Measurements from ENCODE around the gene ANGPTL2.

ANGPTL2 gene

DNA sequence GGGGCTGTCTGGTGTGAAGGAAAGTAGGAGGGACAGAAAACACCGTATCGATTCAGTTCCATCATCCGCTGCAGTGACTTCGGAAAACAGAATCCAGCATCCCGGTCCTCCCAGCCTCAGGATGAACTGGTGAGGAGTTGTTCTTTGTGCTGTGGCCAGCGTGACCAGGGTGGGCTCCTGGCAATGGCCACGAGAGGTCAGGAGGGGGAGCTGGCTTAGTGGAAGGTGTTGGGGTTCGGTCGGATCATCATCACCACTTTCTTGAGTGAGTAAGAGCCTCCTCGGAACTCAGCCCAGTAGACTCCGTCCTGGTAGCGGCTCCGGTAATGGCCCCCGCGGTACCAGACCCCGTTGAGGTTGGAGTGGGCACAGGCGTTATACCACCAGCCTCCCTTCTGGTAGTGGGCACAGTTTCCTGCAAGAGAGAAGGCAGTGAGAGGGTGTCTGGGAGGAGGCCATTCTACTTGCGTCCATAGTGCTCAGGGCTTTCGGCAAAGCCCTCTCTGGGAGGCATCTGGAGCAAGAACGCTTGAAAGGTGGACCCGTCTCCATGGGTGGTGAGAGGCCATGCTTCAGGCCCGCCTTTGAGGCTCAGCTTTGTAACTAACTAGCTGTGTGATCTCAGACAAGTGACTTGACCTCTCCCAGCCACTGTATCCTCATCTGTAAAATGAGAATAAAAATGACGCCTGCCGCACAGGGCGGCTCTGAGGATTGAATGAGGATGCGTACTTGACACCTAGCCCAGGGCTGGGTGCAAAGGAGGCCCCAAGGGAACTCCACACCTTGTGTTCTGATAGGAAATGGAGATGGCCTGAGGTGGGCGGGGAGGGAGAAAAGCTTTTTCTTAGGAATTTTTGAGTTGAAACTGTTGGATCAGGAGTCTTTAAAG is 33.5 kb downstream of the ANGPTL2 start:
- Histone ChIP-seq H3K36me3 (ENCODE audit: control insufficient read depth in 1 of 2, insufficient read depth in 2 of 2, low read length in 2 of 2) (peaks cover 31 to 56% of the 10 kb centered on the region in 2 donors), H3K27me3 (ENCODE audit: low read depth, low read length) (no peaks in the 10 kb centered on the region), H3K9me3 (ENCODE audit: control insufficient read depth in 1 of 2, low read length in 2 of 2) (no peaks in the 10 kb centered on the region), H3K27ac (ENCODE audit: low read length) (no peak overlapping the region), H3K4me3 (ENCODE audit: low read depth in 1 of 2, low read length in 2 of 2) (no peak overlapping the region), H3K4me1 (ENCODE audit: control insufficient read depth in 1 of 2, insufficient read depth in 2 of 2, low read length in 2 of 2) (peaks cover 0 to 10% of the 10 kb centered on the region in 2 donors)

DNA sequence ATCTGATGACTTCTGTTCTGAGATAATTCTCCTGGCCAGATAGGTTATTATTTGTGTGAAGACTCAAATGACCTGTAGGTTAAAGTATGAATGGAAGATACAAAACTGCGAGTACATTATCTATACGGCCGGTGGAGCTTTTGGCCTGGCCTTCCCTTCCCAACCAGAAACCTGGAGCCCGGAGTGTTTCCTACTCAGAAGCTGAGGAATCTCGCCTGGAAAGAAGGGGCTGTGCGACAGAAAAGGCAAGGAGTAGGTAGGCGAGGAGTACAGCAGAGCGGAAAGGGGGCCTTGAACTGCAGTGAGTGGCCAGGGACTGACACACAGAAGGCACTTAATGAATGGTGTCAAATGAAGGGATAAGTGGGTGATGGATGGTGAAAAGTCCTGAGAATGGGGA is 34.6 kb downstream of the ANGPTL2 start:
- H3K36me3 ChIP-seq (ENCODE audit: control insufficient read depth in 1 of 2, insufficient read depth in 2 of 2, low read length in 2 of 2), result peaks cover 24 to 46% of the 10 kb centered on the region in 2 donors
- no peaks in the 10 kb centered on the region for H3K27me3 ChIP-seq (ENCODE audit: low read depth, low read length)
- peaks cover 0 to 10% of the 10 kb centered on the region in 2 donors for H3K4me1 ChIP-seq (ENCODE audit: control insufficient read depth in 1 of 2, insufficient read depth in 2 of 2, low read length in 2 of 2)
- no peaks in the 10 kb centered on the region for H3K9me3 ChIP-seq (ENCODE audit: control insufficient read depth in 1 of 2, low read length in 2 of 2)
- no peak overlapping the region for H3K4me3 ChIP-seq (ENCODE audit: low read depth in 1 of 2, low read length in 2 of 2)
- H3K27ac ChIP-seq (ENCODE audit: low read length), result no peak overlapping the region

DNA sequence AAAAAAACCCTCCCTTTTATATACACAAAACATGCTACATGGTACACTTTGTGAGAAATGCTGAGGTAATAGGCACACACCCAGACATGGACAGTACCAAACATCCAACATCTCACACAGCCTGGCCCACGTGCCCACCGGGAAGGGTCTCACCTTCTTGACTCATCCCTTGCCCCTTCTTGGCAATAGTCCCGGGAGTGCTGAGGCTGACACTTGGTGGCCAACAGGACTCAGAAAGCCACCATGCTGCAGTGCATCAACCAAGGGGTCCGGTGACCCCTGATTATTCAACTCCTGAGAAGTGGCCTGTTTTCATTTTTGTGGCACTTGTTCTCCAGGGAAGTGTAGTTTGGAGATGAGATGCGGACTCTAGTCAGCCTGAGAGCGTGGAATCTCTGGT is 35.0 kb downstream of the ANGPTL2 start:
- H3K4me3 ChIP-seq (ENCODE audit: low read depth in 1 of 2, low read length in 2 of 2), result no peak overlapping the region
- H3K27ac ChIP-seq (ENCODE audit: low read length), result no peak overlapping the region
- peaks cover 0 to 10% of the 10 kb centered on the region in 2 donors for H3K4me1 ChIP-seq (ENCODE audit: control insufficient read depth in 1 of 2, insufficient read depth in 2 of 2, low read length in 2 of 2)
- H3K27me3 ChIP-seq (ENCODE audit: low read depth, low read length), result no peaks in the 10 kb centered on the region
- peaks cover 21 to 43% of the 10 kb centered on the region in 2 donors for H3K36me3 ChIP-seq (ENCODE audit: control insufficient read depth in 1 of 2, insufficient read depth in 2 of 2, low read length in 2 of 2)
- no peaks in the 10 kb centered on the region for H3K9me3 ChIP-seq (ENCODE audit: control insufficient read depth in 1 of 2, low read length in 2 of 2)

DNA sequence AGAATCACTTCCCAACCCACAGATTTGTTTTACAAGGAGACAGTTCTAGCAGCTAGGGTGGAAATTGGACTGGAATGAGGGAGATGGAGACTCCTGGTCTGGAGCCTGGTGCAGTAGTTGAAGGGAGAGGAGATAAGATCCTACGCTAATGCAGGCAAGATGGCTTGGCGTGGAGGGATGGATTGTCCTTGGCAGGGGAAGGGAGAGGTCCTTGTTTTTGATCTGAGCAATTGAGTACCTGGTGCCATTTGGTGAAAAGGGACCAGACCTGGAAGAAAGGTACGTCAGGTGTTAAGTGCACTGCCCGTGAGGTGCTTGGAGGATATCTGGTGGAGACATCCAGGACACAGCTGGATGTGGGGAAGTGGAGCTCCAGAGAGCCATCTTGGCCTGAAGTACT is 35.7 kb downstream of the ANGPTL2 start:
- Histone ChIP-seq H3K36me3 (ENCODE audit: control insufficient read depth in 1 of 2, insufficient read depth in 2 of 2, low read length in 2 of 2) (peaks cover 21 to 38% of the 10 kb centered on the region in 2 donors), H3K4me3 (ENCODE audit: low read depth in 1 of 2, low read length in 2 of 2) (no peak overlapping the region), H3K9me3 (ENCODE audit: control insufficient read depth in 1 of 2, low read length in 2 of 2) (no peaks in the 10 kb centered on the region), H3K27ac (ENCODE audit: low read length) (no peak overlapping the region), H3K4me1 (ENCODE audit: control insufficient read depth in 1 of 2, insufficient read depth in 2 of 2, low read length in 2 of 2) (peaks cover 0 to 10% of the 10 kb centered on the region in 2 donors), H3K27me3 (ENCODE audit: low read depth, low read length) (no peaks in the 10 kb centered on the region)

DNA sequence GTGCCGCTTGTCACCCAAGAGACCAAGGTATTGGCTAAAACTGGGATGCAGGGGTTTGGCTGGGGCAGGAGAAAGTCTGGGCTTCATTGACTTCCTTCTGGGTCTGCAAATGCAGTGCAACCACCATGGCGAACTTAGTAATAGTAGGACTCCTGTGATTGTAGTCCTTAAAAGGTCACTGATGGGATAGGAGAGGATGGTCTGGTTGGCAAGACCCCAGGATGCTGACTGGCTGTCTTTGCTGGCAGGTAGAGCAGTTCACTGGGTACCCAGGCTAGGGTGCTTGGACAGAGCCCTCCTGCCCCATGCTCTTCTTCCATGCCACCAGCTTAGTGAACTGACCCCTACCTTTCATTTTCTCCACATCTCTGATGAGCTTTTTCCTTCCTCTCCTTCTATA is 37.2 kb downstream of the ANGPTL2 start:
- Histone ChIP-seq H3K4me3 (ENCODE audit: low read depth in 1 of 2, low read length in 2 of 2) (no peak overlapping the region), H3K9me3 (ENCODE audit: control insufficient read depth in 1 of 2, low read length in 2 of 2) (no peaks in the 10 kb centered on the region), H3K36me3 (ENCODE audit: control insufficient read depth in 1 of 2, insufficient read depth in 2 of 2, low read length in 2 of 2) (peaks cover 13 to 28% of the 10 kb centered on the region in 2 donors), H3K4me1 (ENCODE audit: control insufficient read depth in 1 of 2, insufficient read depth in 2 of 2, low read length in 2 of 2) (peaks cover 0 to 7% of the 10 kb centered on the region in 2 donors), H3K27me3 (ENCODE audit: low read depth, low read length) (no peaks in the 10 kb centered on the region), H3K27ac (ENCODE audit: low read length) (no peak overlapping the region)

DNA sequence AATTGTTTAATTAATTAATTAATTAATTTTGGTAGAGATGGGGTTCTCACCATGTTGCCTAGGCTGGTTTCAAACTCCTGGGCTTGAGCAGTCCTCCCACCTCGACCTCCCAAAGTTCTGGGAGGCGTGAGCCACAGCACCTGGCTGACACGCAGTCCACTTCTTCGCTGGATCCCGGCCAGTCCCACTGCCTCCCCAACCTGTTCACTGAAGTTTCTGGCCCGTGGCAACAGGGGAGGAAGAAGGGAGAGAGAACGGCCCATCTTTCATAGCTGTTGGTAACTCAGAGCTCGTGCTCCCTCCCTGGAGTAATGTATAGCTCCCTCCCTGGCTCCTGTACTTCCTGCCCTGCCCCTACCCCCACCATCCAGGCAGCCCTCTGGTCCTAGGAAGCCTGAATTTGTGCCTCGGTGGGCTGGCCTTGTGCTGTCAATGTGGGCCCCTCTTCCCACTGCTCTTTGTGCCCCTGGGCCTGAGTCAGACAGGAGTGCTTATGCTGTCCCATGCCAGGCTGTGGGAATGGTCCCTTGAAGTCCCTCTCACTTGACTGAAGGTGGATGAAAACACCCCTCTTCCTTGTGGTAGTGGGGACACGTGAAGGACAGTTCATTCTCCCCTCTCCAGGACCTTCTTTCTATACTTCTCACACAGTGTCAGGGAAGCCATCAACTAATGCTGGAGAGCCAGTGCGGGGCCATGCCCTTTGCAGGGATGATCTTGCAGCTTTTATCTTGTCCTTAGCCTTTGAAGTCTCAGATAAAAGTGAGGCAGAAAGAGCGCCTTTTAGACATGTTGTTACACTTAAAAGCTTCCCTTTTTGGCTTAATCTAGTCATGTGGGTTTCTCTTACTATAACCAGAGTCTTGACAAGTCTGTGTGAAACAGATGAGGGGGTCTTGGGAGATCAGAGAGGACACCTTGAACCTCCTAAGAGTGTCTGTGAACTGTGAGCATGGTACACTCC is 38.1 kb downstream of the ANGPTL2 start:
- peaks cover 13 to 28% of the 10 kb centered on the region in 2 donors for H3K36me3 ChIP-seq (ENCODE audit: control insufficient read depth in 1 of 2, insufficient read depth in 2 of 2, low read length in 2 of 2)
- no peaks in the 10 kb centered on the region for H3K27me3 ChIP-seq (ENCODE audit: low read depth, low read length)
- no peaks in the 10 kb centered on the region for H3K9me3 ChIP-seq (ENCODE audit: control insufficient read depth in 1 of 2, low read length in 2 of 2)
- H3K4me1 ChIP-seq (ENCODE audit: control insufficient read depth in 1 of 2, insufficient read depth in 2 of 2, low read length in 2 of 2), result no peaks in the 10 kb centered on the region
- no peak overlapping the region for H3K4me3 ChIP-seq (ENCODE audit: low read depth in 1 of 2, low read length in 2 of 2)
- no peak overlapping the region for H3K27ac ChIP-seq (ENCODE audit: low read length)

DNA sequence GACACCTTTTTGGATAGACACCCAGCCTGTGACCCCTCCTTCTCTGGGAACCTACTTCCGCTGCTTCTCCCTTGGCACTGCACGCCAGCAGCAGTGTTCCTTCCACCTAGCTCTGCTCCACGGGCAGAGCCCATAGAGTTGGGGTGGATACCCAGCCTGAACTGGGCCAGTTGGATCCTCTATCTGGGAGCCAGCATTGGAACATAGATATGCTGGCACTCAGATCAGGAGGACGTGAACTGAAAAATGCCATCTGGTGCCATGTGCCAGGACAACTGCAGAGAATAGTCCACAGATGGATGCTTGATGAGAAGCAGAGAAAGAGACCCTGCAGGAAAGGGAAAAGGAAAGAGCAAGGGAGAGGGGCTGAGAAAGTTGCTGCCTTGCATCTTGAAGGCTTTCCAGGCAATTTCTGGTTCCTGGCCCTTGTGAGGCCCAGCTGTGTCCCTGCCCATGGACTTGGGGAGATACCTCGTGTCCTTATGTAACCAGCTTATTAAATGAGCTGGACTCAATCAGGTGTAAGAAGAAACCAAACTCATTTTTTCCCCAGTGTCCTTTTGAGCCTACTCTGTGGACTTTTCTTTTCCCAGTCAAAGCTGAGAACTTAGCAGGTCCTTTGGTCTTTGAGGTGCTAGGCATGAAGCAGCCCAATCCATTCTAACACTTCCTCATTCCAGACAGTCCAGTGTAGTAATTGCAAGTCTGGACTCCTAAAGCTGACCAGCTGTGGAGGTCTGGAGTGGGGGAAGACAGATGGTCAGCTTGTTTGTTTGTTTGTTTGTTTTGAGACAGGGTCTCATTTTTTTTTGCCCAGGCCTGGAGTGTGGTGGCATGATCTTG is 39.1 kb downstream of the ANGPTL2 start:
- no peaks in the 10 kb centered on the region for H3K4me1 ChIP-seq (ENCODE audit: control insufficient read depth in 1 of 2, insufficient read depth in 2 of 2, low read length in 2 of 2)
- H3K4me3 ChIP-seq (ENCODE audit: low read depth in 1 of 2, low read length in 2 of 2), result no peak overlapping the region
- H3K27ac ChIP-seq (ENCODE audit: low read length), result no peak overlapping the region
- no peaks in the 10 kb centered on the region for H3K9me3 ChIP-seq (ENCODE audit: control insufficient read depth in 1 of 2, low read length in 2 of 2)
- H3K27me3 ChIP-seq (ENCODE audit: low read depth, low read length), result no peaks in the 10 kb centered on the region
- H3K36me3 ChIP-seq (ENCODE audit: control insufficient read depth in 1 of 2, insufficient read depth in 2 of 2, low read length in 2 of 2), result peaks cover 9 to 18% of the 10 kb centered on the region in 2 donors

DNA sequence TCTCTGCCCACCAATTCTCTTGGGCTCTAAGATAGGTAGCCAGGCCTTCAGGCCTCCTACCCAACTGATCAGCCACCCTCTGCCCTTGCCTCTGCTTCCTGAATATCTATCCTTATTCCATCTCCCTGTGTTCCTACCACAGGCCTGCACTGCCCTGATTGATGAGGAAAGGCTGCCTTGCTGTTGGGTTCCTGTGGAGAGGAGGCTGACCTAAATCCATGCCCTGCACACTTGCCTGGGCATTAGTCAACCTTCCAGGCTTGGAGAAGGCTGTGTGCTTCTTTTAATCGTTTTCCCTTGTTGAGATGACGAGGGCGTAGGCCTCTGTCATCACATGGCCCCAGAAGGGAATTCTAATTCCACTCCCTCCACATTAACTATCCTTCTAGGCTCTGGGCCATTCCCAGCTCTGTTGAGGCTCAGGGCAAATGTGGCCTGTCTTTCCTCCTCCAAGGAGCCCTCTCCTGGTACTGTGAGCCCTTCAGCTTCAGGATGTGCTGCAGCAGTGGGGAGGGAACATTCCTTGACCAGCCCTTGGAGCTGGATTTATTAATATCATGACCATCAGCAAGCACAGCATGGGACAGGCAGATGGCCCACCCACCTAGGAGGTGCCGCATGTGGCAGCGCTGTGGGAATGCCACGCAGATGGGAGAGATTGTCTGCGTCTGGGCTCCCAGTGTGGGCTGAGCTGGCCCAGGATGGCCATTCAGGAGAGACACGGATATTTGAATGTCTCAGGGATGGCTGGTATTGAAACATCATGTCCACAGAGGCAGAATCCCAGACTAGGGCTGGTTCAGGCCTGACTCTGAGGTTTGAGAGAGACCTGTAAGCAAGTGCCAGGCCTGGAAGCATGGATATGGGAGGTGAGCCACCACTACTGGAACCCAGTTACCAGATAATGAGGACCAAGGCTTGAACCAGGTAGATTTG is 40.9 kb downstream of the ANGPTL2 start:
- peaks cover 0 to 6% of the 10 kb centered on the region in 2 donors for H3K4me1 ChIP-seq (ENCODE audit: control insufficient read depth in 1 of 2, insufficient read depth in 2 of 2, low read length in 2 of 2)
- no peaks in the 10 kb centered on the region for H3K27me3 ChIP-seq (ENCODE audit: low read depth, low read length)
- no peak overlapping the region for H3K4me3 ChIP-seq (ENCODE audit: low read depth in 1 of 2, low read length in 2 of 2)
- no peaks in the 10 kb centered on the region for H3K36me3 ChIP-seq (ENCODE audit: control insufficient read depth in 1 of 2, insufficient read depth in 2 of 2, low read length in 2 of 2)
- H3K27ac ChIP-seq (ENCODE audit: low read length), result no peak overlapping the region
- no peaks in the 10 kb centered on the region for H3K9me3 ChIP-seq (ENCODE audit: control insufficient read depth in 1 of 2, low read length in 2 of 2)

DNA sequence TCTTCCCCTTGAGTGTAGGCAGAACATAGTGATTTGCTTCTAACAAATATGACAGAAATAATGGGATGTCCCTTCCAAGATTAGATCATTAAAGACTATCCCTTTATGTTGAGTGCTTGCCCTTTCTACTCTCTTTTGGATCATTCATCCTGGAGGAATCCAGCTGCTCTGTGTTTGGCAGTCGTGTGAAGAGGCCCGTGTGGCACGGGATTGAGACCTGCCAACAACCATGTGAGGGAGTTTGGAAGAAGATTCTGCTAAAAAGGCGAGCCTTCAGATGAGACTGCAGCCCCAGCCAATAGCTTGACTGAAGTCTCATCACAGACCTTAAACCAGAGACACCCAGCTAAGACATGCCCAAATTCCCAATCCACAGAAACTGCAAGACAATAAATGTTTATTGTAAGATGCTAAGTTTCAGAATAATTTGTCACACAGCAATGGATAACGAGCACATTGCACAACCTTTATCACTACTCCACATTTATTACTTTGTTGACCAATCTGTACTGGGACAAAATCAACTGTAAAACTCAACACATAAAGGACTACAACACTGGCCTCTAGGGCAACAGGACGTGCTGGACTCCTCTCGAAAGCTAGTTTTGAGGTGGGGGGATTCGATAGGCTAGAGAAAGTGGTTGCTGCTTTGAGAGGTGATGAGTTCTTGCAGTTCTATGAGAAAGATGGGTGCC is 42.8 kb downstream of the ANGPTL2 start:
- Histone ChIP-seq H3K4me3 (ENCODE audit: low read depth in 1 of 2, low read length in 2 of 2) (no peak overlapping the region), H3K4me1 (ENCODE audit: control insufficient read depth in 1 of 2, insufficient read depth in 2 of 2, low read length in 2 of 2) (peaks cover 3 to 22% of the 10 kb centered on the region in 2 donors), H3K36me3 (ENCODE audit: control insufficient read depth in 1 of 2, insufficient read depth in 2 of 2, low read length in 2 of 2) (no peaks in the 10 kb centered on the region), H3K9me3 (ENCODE audit: control insufficient read depth in 1 of 2, low read length in 2 of 2) (no peaks in the 10 kb centered on the region), H3K27ac (ENCODE audit: low read length) (no peak overlapping the region), H3K27me3 (ENCODE audit: low read depth, low read length) (no peaks in the 10 kb centered on the region)

Data from muscle layer of duodenum (tissue), 2 donors.